Caco-2 (cell line): ENCODE results near the gene NIM1K. TPM values are rescaled to one million over a fixed set of nuclear protein-coding genes. Genes with fewer than 3 reads are reported as not detected.

Source experiments
- BruUV-seq: library from RNA; stranded (reverse); fragments of 400-500 nt; replicated peaks from 2 replicates; lab custom pipeline; 2021; lab: Mats Ljungman, UMichigan
- CTCF ChIA-PET: fragments of 300-600 bp; sonication (Branson Sonifier 250); formaldehyde crosslinking; loops from one replicate; lab custom pipeline; 2022; ENCODE audit warnings: antibody characterized with exemption; lab: Charles Lee
- POLR2A ChIA-PET: fragments of 300-600 bp; sonication (Branson Sonifier 250); formaldehyde crosslinking; loops from one replicate; lab custom pipeline; 2022; ENCODE audit warnings: antibody characterized with exemption; lab: Charles Lee
- DNase-seq, 2 experiments: peaks; one replicate each; pipeline versions ENCODE4 v3.0.0 to v3.0.0-alpha.2; 2020 to 2022
- H3K27me3 ChIP-seq: replicated peaks from 2 replicates; pipeline ENCODE4 v1.6.0; 2011; ENCODE audit warnings: low read length; ENCODE audit not compliant: control insufficient read depth, insufficient read depth
- H3K36me3 ChIP-seq: 2 replicates; pipeline ENCODE4 v1.5.1; 2011; ENCODE audit warnings: low read length; ENCODE audit not compliant: control insufficient read depth, insufficient read depth
- H3K4me1 ChIP-seq: fragments of 250-450 bp; sonication (Bioruptor Pico); 2 replicates; pipeline ENCODE4 v1.5.1; 2020; ENCODE audit warnings: mild to moderate bottlenecking
- H3K4me3 ChIP-seq: 2 replicates; pipeline ENCODE4 v1.5.1; 2011; ENCODE audit warnings: low read depth, mild to moderate bottlenecking, control low read depth, low read length
- H3K9me3 ChIP-seq: fragments of 250-450 bp; sonication (Bioruptor Pico); 2 replicates; pipeline ENCODE4 v1.5.1; 2020; ENCODE audit warnings: mild to moderate bottlenecking, moderate library complexity
- H3K27ac Mint-ChIP-seq: one replicate; pipeline ENCODE4 v1.8.0; 2022; ENCODE audit warnings: mixed read lengths; ENCODE audit not compliant: unreplicated experiment
- H3K27me3 Mint-ChIP-seq: one replicate; pipeline ENCODE4 v1.8.0; 2022; ENCODE audit warnings: mixed read lengths; ENCODE audit not compliant: insufficient read depth, unreplicated experiment
- H3K36me3 Mint-ChIP-seq: one replicate; pipeline ENCODE4 v1.8.0; 2022; ENCODE audit warnings: mild to moderate bottlenecking, mixed read lengths; ENCODE audit not compliant: insufficient read depth, unreplicated experiment
- H3K4me1 Mint-ChIP-seq: one replicate; pipeline ENCODE4 v1.8.0; 2022; ENCODE audit warnings: low read depth, mixed read lengths; ENCODE audit not compliant: unreplicated experiment
- H3K4me3 Mint-ChIP-seq: one replicate; pipeline ENCODE4 v1.8.0; 2022; ENCODE audit warnings: mild to moderate bottlenecking, moderate library complexity, mixed read lengths; ENCODE audit not compliant: unreplicated experiment
- H3K9me3 Mint-ChIP-seq: one replicate; pipeline ENCODE4 v1.8.0; 2022; ENCODE audit warnings: mixed read lengths; ENCODE audit not compliant: unreplicated experiment
- intact Hi-C: fragments of 100-400 bp; cut with micrococcal nuclease; formaldehyde crosslinking; loops from one replicate; pipeline ENCODE4 v1.10.0; 2022; ENCODE audit not compliant: unreplicated experiment
- total RNA-seq: library from RNA; stranded (reverse); gene quantifications from 2 replicates; pipeline ENCODE4 v1.2.3, GENCODE V29; 2022
- TF ChIP-seq, protein P1 (sequence below), 2 experiments: fragments of 200-600 bp in 1 of 2; IDR thresholded peaks; 1 replicate in 1 of 2; 2 replicates in 1 of 2; pipeline versions ENCODE4 v1.5.1 to v1.8.0; 2011 to 2022; ENCODE audit warnings: antibody characterized with exemption in 1 of 2, control low read depth in 1 of 2, inconsistent platforms in 1 of 2, low read depth in 1 of 2, low read length in 1 of 2, mild to moderate bottlenecking in 1 of 2, moderate library complexity in 1 of 2; ENCODE audit not compliant: insufficient read depth in 1 of 2, severe bottlenecking in 1 of 2, unreplicated experiment in 1 of 2

NIM1K gene
- total RNA-seq, 1 experiment from 2014 or later = not detected

DNA sequence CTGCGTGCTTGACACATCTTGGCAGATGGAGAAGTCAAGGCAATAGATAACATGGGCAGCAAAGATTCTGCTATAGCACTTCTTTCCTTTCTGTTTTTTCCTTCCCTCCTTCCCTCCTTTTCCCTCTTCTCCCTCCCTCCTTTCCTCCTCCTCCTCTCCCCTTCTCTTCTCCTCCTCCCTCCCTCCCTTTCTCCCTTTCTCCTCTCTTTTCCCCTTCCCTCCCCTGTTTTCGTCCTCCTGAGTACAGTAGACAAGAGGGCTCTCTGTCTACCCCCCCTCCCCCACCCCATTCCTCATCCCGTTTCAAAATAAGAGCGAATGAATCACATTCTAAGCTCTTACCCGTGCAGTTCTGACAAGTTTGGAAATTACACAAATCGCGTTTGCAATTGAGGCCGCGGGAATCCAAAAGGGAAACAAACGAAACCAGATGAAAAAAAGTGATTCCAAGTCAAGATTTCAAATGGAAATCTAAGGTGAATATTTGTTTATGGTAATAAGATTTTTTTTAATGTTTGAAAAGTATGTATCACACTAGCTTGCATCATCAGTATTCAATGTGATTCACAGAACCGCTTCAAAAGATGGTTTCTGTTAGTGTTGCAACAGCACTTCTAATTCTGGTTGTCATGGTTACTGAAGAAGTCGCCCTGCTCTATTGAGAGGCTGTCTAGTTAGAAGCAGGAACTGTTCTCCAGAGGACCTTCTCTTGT, 1.3 kb downstream of the NIM1K start:
- peak overlapping the region; percentile 60 for H3K4me3 ChIP-seq
- CTCF ChIA-PET = interaction anchor here (1.8 kb wide), 1 partner anchor 119 kb away, joined by 4 read pairs; no protein-coding TSS in a partner anchor
- TF ChIP-seq, protein P1, sequence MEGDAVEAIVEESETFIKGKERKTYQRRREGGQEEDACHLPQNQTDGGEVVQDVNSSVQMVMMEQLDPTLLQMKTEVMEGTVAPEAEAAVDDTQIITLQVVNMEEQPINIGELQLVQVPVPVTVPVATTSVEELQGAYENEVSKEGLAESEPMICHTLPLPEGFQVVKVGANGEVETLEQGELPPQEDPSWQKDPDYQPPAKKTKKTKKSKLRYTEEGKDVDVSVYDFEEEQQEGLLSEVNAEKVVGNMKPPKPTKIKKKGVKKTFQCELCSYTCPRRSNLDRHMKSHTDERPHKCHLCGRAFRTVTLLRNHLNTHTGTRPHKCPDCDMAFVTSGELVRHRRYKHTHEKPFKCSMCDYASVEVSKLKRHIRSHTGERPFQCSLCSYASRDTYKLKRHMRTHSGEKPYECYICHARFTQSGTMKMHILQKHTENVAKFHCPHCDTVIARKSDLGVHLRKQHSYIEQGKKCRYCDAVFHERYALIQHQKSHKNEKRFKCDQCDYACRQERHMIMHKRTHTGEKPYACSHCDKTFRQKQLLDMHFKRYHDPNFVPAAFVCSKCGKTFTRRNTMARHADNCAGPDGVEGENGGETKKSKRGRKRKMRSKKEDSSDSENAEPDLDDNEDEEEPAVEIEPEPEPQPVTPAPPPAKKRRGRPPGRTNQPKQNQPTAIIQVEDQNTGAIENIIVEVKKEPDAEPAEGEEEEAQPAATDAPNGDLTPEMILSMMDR (IDR thresholded peaks at IDR 0.05; ENCODE audit: insufficient read depth in 1 of 2, low read depth in 1 of 2, low read length in 1 of 2, severe bottlenecking in 1 of 2, unreplicated experiment in 1 of 2) = no peak

GRCh38 chr5:43193894-43194265, 1.9 kb downstream of the NIM1K start:
- no TSS peak for BruUV-seq

More for the DNA sequence above, 1.3 kb downstream of the NIM1K start:
- Mint-ChIP-seq H3K27me3 (no peaks in the 10 kb centered on the region), H3K4me3 (peak overlapping the region; percentile 76), H3K4me1 (peaks cover 15% of the 10 kb centered on the region), H3K27ac (no peak overlapping the region), H3K36me3 (no peaks in the 10 kb centered on the region), H3K9me3 (no peaks in the 10 kb centered on the region)
- Histone ChIP-seq H3K9me3 (no peaks in the 10 kb centered on the region), H3K36me3 (no peaks in the 10 kb centered on the region), H3K4me1 (0 out of 2 replicates have a peak, but pooled peaks cover 4% of the 10 kb centered on the region), H3K27me3 (no peaks in the 10 kb centered on the region)
- DNase-seq = peak in 1 of 2 experiments; percentile 40
- intact Hi-C loops = loop anchor here (10.0 kb wide), 1 partner anchor 119 kb away; no protein-coding TSS in a partner anchor
- POLR2A ChIA-PET = interaction anchor here (2.0 kb wide), 1 partner anchor 73 kb away, joined by 8 read pairs; the partner anchor contains the start of gene ZNF131
- BruUV-seq = no TSS peak

GRCh38 chr5:43195670-43196265, 3.7 kb downstream of the NIM1K start:
- Histone ChIP-seq H3K36me3 (no peaks in the 10 kb centered on the region), H3K4me3 (no peak overlapping the region), H3K27me3 (no peaks in the 10 kb centered on the region), H3K4me1 (0 out of 2 replicates have a peak, but pooled peaks cover 4% of the 10 kb centered on the region), H3K9me3 (no peaks in the 10 kb centered on the region)
- H3K27ac Mint-ChIP-seq = no peak overlapping the region
- H3K4me3 Mint-ChIP-seq = no peak overlapping the region
- no peak for DNase-seq
- peaks cover 7% of the 10 kb centered on the region for H3K9me3 Mint-ChIP-seq
- TF ChIP-seq, protein P1 (IDR thresholded peaks at IDR 0.05; ENCODE audit: insufficient read depth in 1 of 2, low read depth in 1 of 2, low read length in 1 of 2, severe bottlenecking in 1 of 2, unreplicated experiment in 1 of 2) = no peak
- intact Hi-C loops = loop anchor here (10.0 kb wide), 1 partner anchor 121 kb away; no protein-coding TSS in a partner anchor
- ChIA-PET CTCF (no interaction called here), POLR2A (no interaction called here)
- no peaks in the 10 kb centered on the region for H3K27me3 Mint-ChIP-seq
- no peaks in the 10 kb centered on the region for H3K36me3 Mint-ChIP-seq
- BruUV-seq = no TSS peak
- peaks cover 18% of the 10 kb centered on the region for H3K4me1 Mint-ChIP-seq

More at GRCh38 chr5:43193894-43194265, 1.9 kb downstream of the NIM1K start:
- H3K9me3 Mint-ChIP-seq = no peaks in the 10 kb centered on the region
- DNase-seq = no peak
- no peaks in the 10 kb centered on the region for H3K9me3 ChIP-seq
- POLR2A ChIA-PET = no interaction called here
- peak overlapping the region; percentile 76 for H3K4me3 Mint-ChIP-seq
- TF ChIP-seq, protein P1 (IDR thresholded peaks at IDR 0.05; ENCODE audit: insufficient read depth in 1 of 2, low read depth in 1 of 2, low read length in 1 of 2, severe bottlenecking in 1 of 2, unreplicated experiment in 1 of 2) = no peak
- no peaks in the 10 kb centered on the region for H3K27me3 ChIP-seq
- H3K27me3 Mint-ChIP-seq = no peaks in the 10 kb centered on the region
- H3K36me3 Mint-ChIP-seq = no peaks in the 10 kb centered on the region
- CTCF ChIA-PET = no interaction called here
- intact Hi-C loops = loop anchor here (10.0 kb wide), 1 partner anchor 119 kb away; no protein-coding TSS in a partner anchor
- H3K27ac Mint-ChIP-seq = no peak overlapping the region
- H3K4me1 Mint-ChIP-seq = peaks cover 18% of the 10 kb centered on the region
- no peak overlapping the region for H3K4me3 ChIP-seq
- H3K4me1 ChIP-seq = 0 out of 2 replicates have a peak, but pooled peaks cover 4% of the 10 kb centered on the region
- no peaks in the 10 kb centered on the region for H3K36me3 ChIP-seq
